GM12892 (cell line): Measurements from ENCODE around the gene TNFSF4.
"Not testable (repeated sequence)": the region's sequence is repeated elsewhere in the genome, so short reads cannot be mapped to it uniquely, and the experiment has no call there.

ENCODE experiments used
- POLR2A ChIP-seq: IDR thresholded peaks from 2 replicates; pipeline ENCODE4 v1.6.1; 2011; ENCODE audit warnings: low read depth, low read length, control low read depth
- POLR2AphosphoS5 ChIP-seq: IDR thresholded peaks from 2 replicates; pipeline ENCODE4 v1.6.1; 2011; ENCODE audit warnings: low read depth, low read length, control low read depth
- TAF1 ChIP-seq: IDR thresholded peaks from 2 replicates; pipeline ENCODE4 v1.6.1; 2011; ENCODE audit warnings: low read depth, mild to moderate bottlenecking, control low read depth, low read length, borderline replicate concordance

DNA sequence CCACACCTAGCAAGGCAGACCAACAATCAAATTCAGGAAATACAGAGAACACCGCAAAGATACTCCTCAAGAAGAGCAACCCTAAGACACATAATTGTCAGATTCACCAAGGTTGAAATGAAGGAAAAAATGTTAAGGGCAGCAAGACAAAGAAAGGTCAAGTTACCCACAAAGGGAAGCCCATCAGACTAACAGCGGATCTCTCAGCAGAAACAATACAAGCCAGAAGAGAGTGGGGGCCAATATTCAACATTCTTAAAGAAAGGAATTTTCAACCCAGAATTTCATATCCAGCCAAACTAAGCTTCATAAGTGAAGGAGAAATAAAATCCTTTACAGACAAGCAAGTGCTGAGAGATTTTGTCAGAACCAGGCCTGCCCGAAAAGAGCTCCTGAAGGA is 21.9 kb upstream of the TNFSF4 start:
- not testable (repeated sequence) for TF ChIP-seq POLR2A, POLR2AphosphoS5, TAF1
